Measurements from ENCODE around the gene PNPO. TPM values are rescaled to one million over a fixed set of nuclear protein-coding genes. Genes with fewer than 3 reads are reported as not detected.

The PNPO gene
- polyA plus RNA-seq, 1 of the 3 experiments (the other 2 are of a cell fraction) = 26.1 TPM

GRCh38 chr17:47973541-47973940, 32.2 kb downstream of the PNPO start:
- no peaks in the 10 kb centered on the region for H4K20me1 ChIP-seq (ENCODE audit: insufficient read depth)
- DNase-seq = no peak
- H3K4me3 ChIP-seq (ENCODE audit: low read depth in 2 of 2, low read length in 1 of 2) = no peak overlapping the region
- POLR2A ChIA-PET = interaction anchor here (1.1 to 1.4 kb wide), 3 partner anchors 9 to 41 kb away, joined by 3 to 5 read pairs (median 3); no protein-coding TSS in a partner anchor
- H3K27me3 ChIP-seq (ENCODE audit: insufficient read depth) = no peaks in the 10 kb centered on the region
- TF ChIP-seq ELF1 (IDR thresholded peaks at IDR 0.05) = no peak
- peaks cover 23% of the 10 kb centered on the region for H3K79me2 ChIP-seq (ENCODE audit: insufficient read depth)
- H3K9me2 ChIP-seq = no peaks in the 10 kb centered on the region
- no peak overlapping the region for H3K27ac ChIP-seq (ENCODE audit: low read depth in 2 of 2, low read length in 1 of 2)
- no peaks in the 10 kb centered on the region for H3F3A ChIP-seq (replicated peaks; ENCODE audit: insufficient read depth)
- H3K9ac ChIP-seq = no peak overlapping the region
- WGBS (ENCODE audit: low lambda C conversion rate) = 98% methylated on average over 8 of the region's 8 CpGs
- CTCF ChIA-PET = interaction anchor here (1.1 to 41.8 kb wide), 5 partner anchors 35 to 130 kb away, joined by 3 to 1752 read pairs (median 19); partner anchors contain the start of genes PNPO and PRR15L
- peaks cover 30 to 48% of the 10 kb centered on the region in 2 experiments for H3K36me3 ChIP-seq (replicated peaks in 1 of 2; ENCODE audit: control insufficient read depth in 1 of 2, insufficient read depth in 2 of 2, low read length in 1 of 2)
- no peak overlapping the region for H2AFZ ChIP-seq (ENCODE audit: low read depth)
- H3K4me1 ChIP-seq (ENCODE audit: control insufficient read depth in 1 of 2, insufficient read depth in 2 of 2, low read depth in 1 of 2, low read length in 1 of 2) = peaks cover 15 to 22% of the 10 kb centered on the region in 2 experiments; a peak in 3 of 4 replicates
- no peak overlapping the region for H3K4me2 ChIP-seq
- no peaks in the 10 kb centered on the region for H3K9me3 ChIP-seq

GRCh38 chr17:47975189-47975822, 33.9 kb downstream of the PNPO start:
- ChIA-PET POLR2A (interaction anchor here (1.8 kb wide), 1 partner anchor 43 kb away, joined by 11 read pairs; no protein-coding TSS in a partner anchor), CTCF (interaction anchor here (1.1 to 41.8 kb wide), 4 partner anchors 24 to 41 kb away, joined by 3 to 1752 read pairs (median 610); partner anchors contain the start of genes PNPO and PRR15L)
- Histone ChIP-seq H3K79me2 (ENCODE audit: insufficient read depth) (peaks cover 23% of the 10 kb centered on the region), H4K20me1 (ENCODE audit: insufficient read depth) (no peaks in the 10 kb centered on the region), H3F3A (replicated peaks; ENCODE audit: insufficient read depth) (no peaks in the 10 kb centered on the region), H3K9me2 (no peaks in the 10 kb centered on the region), H2AFZ (ENCODE audit: low read depth) (no peak overlapping the region), H3K4me2 (no peak overlapping the region), H3K4me3 (ENCODE audit: low read depth in 2 of 2, low read length in 1 of 2) (no peak overlapping the region), H3K27me3 (ENCODE audit: insufficient read depth) (no peaks in the 10 kb centered on the region), H3K27ac (ENCODE audit: low read depth in 2 of 2, low read length in 1 of 2) (no peak overlapping the region), H3K36me3 (replicated peaks in 1 of 2; ENCODE audit: control insufficient read depth in 1 of 2, insufficient read depth in 2 of 2, low read length in 1 of 2) (peaks cover 47 to 63% of the 10 kb centered on the region in 2 experiments), H3K4me1 (ENCODE audit: control insufficient read depth in 1 of 2, insufficient read depth in 2 of 2, low read depth in 1 of 2, low read length in 1 of 2) (peaks cover 14 to 36% of the 10 kb centered on the region in 2 experiments; a peak in 3 of 4 replicates), H3K9me3 (no peaks in the 10 kb centered on the region), H3K9ac (no peak overlapping the region)
- DNase-seq = no peak
- WGBS (ENCODE audit: low lambda C conversion rate) = 90% methylated on average over 15 of the region's 15 CpGs
- no peak for TF ChIP-seq REST (IDR thresholded peaks at IDR 0.05; ENCODE audit: low read depth, low read length)
- TF ChIP-seq SMC3 (IDR thresholded peaks at IDR 0.05; ENCODE audit: low read depth, low read length) = no peak
- no peak for TF ChIP-seq SIN3A (IDR thresholded peaks at IDR 0.05; ENCODE audit: borderline replicate concordance, low read depth, low read length)
- TF ChIP-seq, protein P1, sequence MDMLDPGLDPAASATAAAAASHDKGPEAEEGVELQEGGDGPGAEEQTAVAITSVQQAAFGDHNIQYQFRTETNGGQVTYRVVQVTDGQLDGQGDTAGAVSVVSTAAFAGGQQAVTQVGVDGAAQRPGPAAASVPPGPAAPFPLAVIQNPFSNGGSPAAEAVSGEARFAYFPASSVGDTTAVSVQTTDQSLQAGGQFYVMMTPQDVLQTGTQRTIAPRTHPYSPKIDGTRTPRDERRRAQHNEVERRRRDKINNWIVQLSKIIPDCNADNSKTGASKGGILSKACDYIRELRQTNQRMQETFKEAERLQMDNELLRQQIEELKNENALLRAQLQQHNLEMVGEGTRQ (IDR thresholded peaks at IDR 0.05; ENCODE audit: borderline replicate concordance, low read depth, low read length) = no peak
- no peak for TF ChIP-seq ZBTB33 (IDR thresholded peaks at IDR 0.05; ENCODE audit: borderline replicate concordance, low read depth)
- no peak for TF ChIP-seq TAF1 (IDR thresholded peaks at IDR 0.05; ENCODE audit: borderline replicate concordance, low read depth, low read length)
- no peak for TF ChIP-seq MXI1 (IDR thresholded peaks at IDR 0.05; ENCODE audit: low read depth, low read length)
- TF ChIP-seq YY1 (IDR thresholded peaks at IDR 0.05; ENCODE audit: low read depth) = no peak
- no peak for TF ChIP-seq IRF3 (IDR thresholded peaks at IDR 0.05; ENCODE audit: low read depth, low read length)
- no peak for TF ChIP-seq RFX5 (IDR thresholded peaks at IDR 0.05; ENCODE audit: low read length)
- no peak for TF ChIP-seq RCOR1 (IDR thresholded peaks at IDR 0.05; ENCODE audit: low read length)
- no peak for TF ChIP-seq RXRA (IDR thresholded peaks at IDR 0.05; ENCODE audit: borderline replicate concordance, low read depth)
- no peak for TF ChIP-seq NFIC (IDR thresholded peaks at IDR 0.05; ENCODE audit: borderline replicate concordance)
- TF ChIP-seq FOSL2 (IDR thresholded peaks at IDR 0.05; ENCODE audit: borderline replicate concordance, low read depth) = no peak
- TF ChIP-seq MEF2A (IDR thresholded peaks at IDR 0.05; ENCODE audit: borderline replicate concordance, low read depth) = no peak
- TF ChIP-seq, protein P2, sequence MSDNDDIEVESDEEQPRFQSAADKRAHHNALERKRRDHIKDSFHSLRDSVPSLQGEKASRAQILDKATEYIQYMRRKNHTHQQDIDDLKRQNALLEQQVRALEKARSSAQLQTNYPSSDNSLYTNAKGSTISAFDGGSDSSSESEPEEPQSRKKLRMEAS (IDR thresholded peaks at IDR 0.05; ENCODE audit: low read depth) = no peak
